ENCODE measurements around the gene TM7SF2. TPM values are rescaled to one million over a fixed set of nuclear protein-coding genes. Genes with fewer than 3 reads are reported as not detected.

TM7SF2 gene
- total and polyA plus RNA-seq, 2 of the 13 experiments (the other 11 are each of a cell fraction or from before 2014, with no cell fraction given): 56.0 to 66.9 TPM

DNA sequence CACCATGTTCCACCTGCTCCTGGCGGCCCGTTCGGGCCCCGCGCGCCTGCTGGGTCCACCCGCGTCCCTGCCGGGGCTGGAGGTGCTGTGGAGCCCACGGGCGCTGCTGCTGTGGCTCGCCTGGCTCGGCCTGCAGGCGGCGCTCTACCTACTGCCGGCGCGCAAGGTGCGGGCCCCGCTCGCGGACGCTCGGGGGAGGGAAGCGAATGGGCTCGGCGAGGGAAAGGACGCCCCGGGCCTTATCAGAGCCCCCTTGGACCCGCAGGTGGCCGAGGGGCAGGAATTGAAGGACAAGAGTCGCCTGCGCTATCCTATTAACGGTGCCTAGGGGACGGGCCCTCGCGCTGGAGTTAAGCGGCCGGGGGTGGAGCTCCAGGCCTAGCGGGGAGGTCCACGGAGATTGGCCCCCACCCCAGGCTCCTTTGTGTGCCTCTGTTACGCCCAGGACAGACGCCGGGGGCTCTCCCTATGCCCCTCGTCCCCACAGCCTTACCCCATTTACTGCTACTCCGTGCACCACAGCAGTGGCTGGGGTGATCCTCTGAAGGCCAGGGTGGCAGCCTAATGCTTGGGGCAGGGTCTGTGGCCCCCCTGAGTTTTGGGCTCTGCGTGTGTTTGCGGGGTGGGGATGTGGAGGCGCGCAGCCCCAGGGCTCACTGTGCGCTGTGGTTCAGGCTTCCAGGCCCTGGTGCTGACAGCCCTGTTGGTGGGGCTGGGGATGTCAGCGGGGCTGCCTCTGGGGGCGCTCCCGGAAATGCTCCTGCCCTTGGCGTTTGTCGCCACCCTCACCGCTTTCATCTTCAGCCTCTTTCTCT is 1.1 kb downstream of the TM7SF2 start (continued):
- TF ChIP-seq, protein P1, sequence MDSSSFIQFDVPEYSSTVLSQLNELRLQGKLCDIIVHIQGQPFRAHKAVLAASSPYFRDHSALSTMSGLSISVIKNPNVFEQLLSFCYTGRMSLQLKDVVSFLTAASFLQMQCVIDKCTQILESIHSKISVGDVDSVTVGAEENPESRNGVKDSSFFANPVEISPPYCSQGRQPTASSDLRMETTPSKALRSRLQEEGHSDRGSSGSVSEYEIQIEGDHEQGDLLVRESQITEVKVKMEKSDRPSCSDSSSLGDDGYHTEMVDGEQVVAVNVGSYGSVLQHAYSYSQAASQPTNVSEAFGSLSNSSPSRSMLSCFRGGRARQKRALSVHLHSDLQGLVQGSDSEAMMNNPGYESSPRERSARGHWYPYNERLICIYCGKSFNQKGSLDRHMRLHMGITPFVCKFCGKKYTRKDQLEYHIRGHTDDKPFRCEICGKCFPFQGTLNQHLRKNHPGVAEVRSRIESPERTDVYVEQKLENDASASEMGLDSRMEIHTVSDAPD (CRISPR knock-in tag; IDR thresholded peaks at IDR 0.05): no peak
- peak; percentile 98 for TF ChIP-seq KDM2A (CRISPR knock-in tag; IDR thresholded peaks at IDR 0.05; ENCODE audit: borderline replicate concordance, low read depth)
- TF ChIP-seq ZNF574 (CRISPR knock-in tag; IDR thresholded peaks at IDR 0.05): peak; percentile 83
- no peak for TF ChIP-seq GZF1 (CRISPR knock-in tag; IDR thresholded peaks at IDR 0.05)
- TF ChIP-seq PITX1 (CRISPR knock-in tag; IDR thresholded peaks at IDR 0.05): no peak
- no peak for TF ChIP-seq GLI4 (CRISPR knock-in tag; IDR thresholded peaks at IDR 0.05; ENCODE audit: borderline replicate concordance)
- TF ChIP-seq ZSCAN20 (CRISPR knock-in tag; IDR thresholded peaks at IDR 0.05; ENCODE audit: borderline replicate concordance): no peak
- TF ChIP-seq ATF7-NPFF (CRISPR knock-in tag; IDR thresholded peaks at IDR 0.05; ENCODE audit: low read depth): peak; percentile 64; the same call in 1 of the 2 replicates
- TF ChIP-seq ZNF652 (CRISPR knock-in tag; IDR thresholded peaks at IDR 0.05; ENCODE audit: borderline replicate concordance, low read depth): no peak
- TF ChIP-seq, protein P2, sequence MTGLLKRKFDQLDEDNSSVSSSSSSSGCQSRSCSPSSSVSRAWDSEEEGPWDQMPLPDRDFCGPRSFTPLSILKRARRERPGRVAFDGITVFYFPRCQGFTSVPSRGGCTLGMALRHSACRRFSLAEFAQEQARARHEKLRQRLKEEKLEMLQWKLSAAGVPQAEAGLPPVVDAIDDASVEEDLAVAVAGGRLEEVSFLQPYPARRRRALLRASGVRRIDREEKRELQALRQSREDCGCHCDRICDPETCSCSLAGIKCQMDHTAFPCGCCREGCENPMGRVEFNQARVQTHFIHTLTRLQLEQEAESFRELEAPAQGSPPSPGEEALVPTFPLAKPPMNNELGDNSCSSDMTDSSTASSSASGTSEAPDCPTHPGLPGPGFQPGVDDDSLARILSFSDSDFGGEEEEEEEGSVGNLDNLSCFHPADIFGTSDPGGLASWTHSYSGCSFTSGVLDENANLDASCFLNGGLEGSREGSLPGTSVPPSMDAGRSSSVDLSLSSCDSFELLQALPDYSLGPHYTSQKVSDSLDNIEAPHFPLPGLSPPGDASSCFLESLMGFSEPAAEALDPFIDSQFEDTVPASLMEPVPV (CRISPR knock-in tag; IDR thresholded peaks at IDR 0.05): no peak
- TF ChIP-seq, protein P3, sequence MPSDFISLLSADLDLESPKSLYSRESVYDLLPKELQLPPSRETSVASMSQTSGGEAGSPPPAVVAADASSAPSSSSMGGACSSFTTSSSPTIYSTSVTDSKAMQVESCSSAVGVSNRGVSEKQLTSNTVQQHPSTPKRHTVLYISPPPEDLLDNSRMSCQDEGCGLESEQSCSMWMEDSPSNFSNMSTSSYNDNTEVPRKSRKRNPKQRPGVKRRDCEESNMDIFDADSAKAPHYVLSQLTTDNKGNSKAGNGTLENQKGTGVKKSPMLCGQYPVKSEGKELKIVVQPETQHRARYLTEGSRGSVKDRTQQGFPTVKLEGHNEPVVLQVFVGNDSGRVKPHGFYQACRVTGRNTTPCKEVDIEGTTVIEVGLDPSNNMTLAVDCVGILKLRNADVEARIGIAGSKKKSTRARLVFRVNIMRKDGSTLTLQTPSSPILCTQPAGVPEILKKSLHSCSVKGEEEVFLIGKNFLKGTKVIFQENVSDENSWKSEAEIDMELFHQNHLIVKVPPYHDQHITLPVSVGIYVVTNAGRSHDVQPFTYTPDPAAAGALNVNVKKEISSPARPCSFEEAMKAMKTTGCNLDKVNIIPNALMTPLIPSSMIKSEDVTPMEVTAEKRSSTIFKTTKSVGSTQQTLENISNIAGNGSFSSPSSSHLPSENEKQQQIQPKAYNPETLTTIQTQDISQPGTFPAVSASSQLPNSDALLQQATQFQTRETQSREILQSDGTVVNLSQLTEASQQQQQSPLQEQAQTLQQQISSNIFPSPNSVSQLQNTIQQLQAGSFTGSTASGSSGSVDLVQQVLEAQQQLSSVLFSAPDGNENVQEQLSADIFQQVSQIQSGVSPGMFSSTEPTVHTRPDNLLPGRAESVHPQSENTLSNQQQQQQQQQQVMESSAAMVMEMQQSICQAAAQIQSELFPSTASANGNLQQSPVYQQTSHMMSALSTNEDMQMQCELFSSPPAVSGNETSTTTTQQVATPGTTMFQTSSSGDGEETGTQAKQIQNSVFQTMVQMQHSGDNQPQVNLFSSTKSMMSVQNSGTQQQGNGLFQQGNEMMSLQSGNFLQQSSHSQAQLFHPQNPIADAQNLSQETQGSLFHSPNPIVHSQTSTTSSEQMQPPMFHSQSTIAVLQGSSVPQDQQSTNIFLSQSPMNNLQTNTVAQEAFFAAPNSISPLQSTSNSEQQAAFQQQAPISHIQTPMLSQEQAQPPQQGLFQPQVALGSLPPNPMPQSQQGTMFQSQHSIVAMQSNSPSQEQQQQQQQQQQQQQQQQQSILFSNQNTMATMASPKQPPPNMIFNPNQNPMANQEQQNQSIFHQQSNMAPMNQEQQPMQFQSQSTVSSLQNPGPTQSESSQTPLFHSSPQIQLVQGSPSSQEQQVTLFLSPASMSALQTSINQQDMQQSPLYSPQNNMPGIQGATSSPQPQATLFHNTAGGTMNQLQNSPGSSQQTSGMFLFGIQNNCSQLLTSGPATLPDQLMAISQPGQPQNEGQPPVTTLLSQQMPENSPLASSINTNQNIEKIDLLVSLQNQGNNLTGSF (CRISPR knock-in tag; IDR thresholded peaks at IDR 0.05): no peak
- TF ChIP-seq, protein P4, sequence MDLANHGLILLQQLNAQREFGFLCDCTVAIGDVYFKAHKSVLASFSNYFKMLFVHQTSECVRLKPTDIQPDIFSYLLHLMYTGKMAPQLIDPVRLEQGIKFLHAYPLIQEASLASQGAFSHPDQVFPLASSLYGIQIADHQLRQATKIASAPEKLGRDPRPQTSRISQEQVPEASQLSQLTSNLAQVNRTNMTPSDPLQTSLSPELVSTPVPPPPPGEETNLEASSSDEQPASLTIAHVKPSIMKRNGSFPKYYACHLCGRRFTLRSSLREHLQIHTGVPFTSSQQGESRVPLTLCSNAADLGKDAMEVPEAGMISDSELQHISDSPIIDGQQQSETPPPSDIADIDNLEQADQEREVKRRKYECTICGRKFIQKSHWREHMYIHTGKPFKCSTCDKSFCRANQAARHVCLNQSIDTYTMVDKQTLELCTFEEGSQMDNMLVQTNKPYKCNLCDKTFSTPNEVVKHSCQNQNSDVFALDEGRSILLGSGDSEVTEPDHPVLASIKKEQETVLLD (CRISPR knock-in tag; IDR thresholded peaks at IDR 0.05; ENCODE audit: low read depth): no peak
- no peak for TF ChIP-seq ZNF674 (CRISPR knock-in tag; IDR thresholded peaks at IDR 0.05; ENCODE audit: low read depth)
- no peak for TF ChIP-seq SRSF1 (optimal IDR thresholded peaks at IDR 0.05; ENCODE audit: low read depth, low read length)

Measured in HepG2 (cell line).